BE2C (cell line): ENCODE measurements around the gene ZC3H4.

Experiments used
- DNase-seq: peaks from one replicate; pipeline ENCODE4 v3.0.0-alpha.2; 2020
- H3K27me3 ChIP-seq: fragments of 250-450 bp; sonication (Bioruptor Pico); 2 replicates; pipeline ENCODE4 v1.5.1; 2020; ENCODE audit warnings: mild to moderate bottlenecking
- H3K36me3 ChIP-seq: fragments of 250-450 bp; sonication (Bioruptor Pico); 2 replicates; pipeline ENCODE4 v1.5.1; 2020; ENCODE audit warnings: mild to moderate bottlenecking
- H3K4me1 ChIP-seq: fragments of 250-450 bp; sonication (Bioruptor Pico); 2 replicates; pipeline ENCODE4 v1.5.1; 2020
- H3K4me3 ChIP-seq: 2 replicates; pipeline ENCODE4 v1.5.1; 2011; ENCODE audit warnings: low read depth, low read length
- H3K9me3 ChIP-seq: fragments of 250-450 bp; sonication (Bioruptor Pico); 2 replicates; pipeline ENCODE4 v1.5.1; 2020
- CTCF ChIP-seq: IDR thresholded peaks from 2 replicates; pipeline ENCODE4 v1.5.1; 2012; ENCODE audit warnings: mild to moderate bottlenecking, low read depth, low read length

Gene ZC3H4

GRCh38 chr19:47156861-47157430 is 43.4 kb upstream of the ZC3H4 start:
- peaks cover 4% of the 10 kb centered on the region for H3K4me1 ChIP-seq
- H3K27me3 ChIP-seq = no peaks in the 10 kb centered on the region
- DNase-seq = no peak
- no peak overlapping the region for H3K4me3 ChIP-seq
- peaks cover 88% of the 10 kb centered on the region for H3K36me3 ChIP-seq
- no peaks in the 10 kb centered on the region for H3K9me3 ChIP-seq
- no peak for TF ChIP-seq CTCF

- Histone ChIP-seq H3K4me1 (no peaks in the 10 kb centered on the region), H3K4me3 (no peak overlapping the region), H3K36me3 (peaks cover 93% of the 10 kb centered on the region), H3K9me3 (no peaks in the 10 kb centered on the region), H3K27me3 (no peaks in the 10 kb centered on the region)
- no peak for DNase-seq
- no peak for TF ChIP-seq CTCF
Observed at GRCh38 chr19:47155148-47155547, 41.6 kb upstream of the ZC3H4 start.

- no peak for DNase-seq
- Histone ChIP-seq H3K27me3 (no peaks in the 10 kb centered on the region), H3K4me3 (no peak overlapping the region), H3K36me3 (peaks cover 93% of the 10 kb centered on the region), H3K9me3 (no peaks in the 10 kb centered on the region), H3K4me1 (no peaks in the 10 kb centered on the region)
- no peak for TF ChIP-seq CTCF
Observed at GRCh38 chr19:47153266-47153665, 39.7 kb upstream of the ZC3H4 start.

- H3K9me3 ChIP-seq = no peaks in the 10 kb centered on the region
- H3K36me3 ChIP-seq = peaks cover 93% of the 10 kb centered on the region
- no peaks in the 10 kb centered on the region for H3K27me3 ChIP-seq
- no peak overlapping the region for H3K4me3 ChIP-seq
- no peak for DNase-seq
- H3K4me1 ChIP-seq = no peaks in the 10 kb centered on the region
- TF ChIP-seq CTCF = no peak
Observed at GRCh38 chr19:47152632-47153031, 39.1 kb upstream of the ZC3H4 start.

- H3K4me1 ChIP-seq = no peaks in the 10 kb centered on the region
- no peaks in the 10 kb centered on the region for H3K27me3 ChIP-seq
- peaks cover 93% of the 10 kb centered on the region for H3K36me3 ChIP-seq
- no peaks in the 10 kb centered on the region for H3K9me3 ChIP-seq
- no peak overlapping the region for H3K4me3 ChIP-seq
- no peak for DNase-seq
- no peak for TF ChIP-seq CTCF
Observed at GRCh38 chr19:47152205-47152604, 38.6 kb upstream of the ZC3H4 start.

- H3K36me3 ChIP-seq = peaks cover 91% of the 10 kb centered on the region
Observed at GRCh38 chr19:47151627-47152026, 38.1 kb upstream of the ZC3H4 start.

More at GRCh38 chr19:47151627-47152026, 38.1 kb upstream of the ZC3H4 start:
- TF ChIP-seq CTCF = no peak
- DNase-seq = no peak
- Histone ChIP-seq H3K4me1 (no peaks in the 10 kb centered on the region), H3K9me3 (no peaks in the 10 kb centered on the region), H3K27me3 (no peaks in the 10 kb centered on the region), H3K4me3 (no peak overlapping the region)
